SK-N-SH treated with all-trans-retinoic acid at 6 μM for 48 hours (cell line): ENCODE measurements around the gene ZNF624.

ENCODE experiments used
- ATAC-seq: fragments of 200-7000 bp; cut with Tn5 transposase; 3 replicates; pipeline ENCODE4 v1.9.1; 2020; ENCODE audit warnings: mild to moderate bottlenecking, moderate library complexity
- ARNTL ChIP-seq: fragments of 450-650 bp; formaldehyde crosslinking; IDR thresholded peaks from 2 replicates; pipeline ENCODE4 v1.5.0; 2020; ENCODE audit warnings: low read depth, mild to moderate bottlenecking, moderate library complexity, borderline replicate concordance
- BACH2 ChIP-seq: fragments of 250-450 bp; sonication (Bioruptor Pico); IDR thresholded peaks from 2 replicates; pipeline ENCODE4 v1.9.0; 2021; ENCODE audit warnings: mild to moderate bottlenecking, borderline replicate concordance
- CREB5 ChIP-seq: fragments of 250-450 bp; sonication (Bioruptor Pico); IDR thresholded peaks from 2 replicates; pipeline ENCODE4 v1.5.1; 2020; ENCODE audit warnings: low read depth, mild to moderate bottlenecking, moderate library complexity
- CSDC2 ChIP-seq: fragments of 250-450 bp; sonication (Bioruptor Pico); IDR thresholded peaks from 2 replicates; pipeline ENCODE4 v1.5.0; 2020; ENCODE audit warnings: mild to moderate bottlenecking, moderate library complexity
- CSRNP3 ChIP-seq: fragments of 250-450 bp; sonication (Bioruptor Pico); IDR thresholded peaks from 2 replicates; pipeline ENCODE4 v1.5.1; 2021; ENCODE audit warnings: mild to moderate bottlenecking, moderate library complexity
- ISL1 ChIP-seq: fragments of 250-450 bp; sonication (Bioruptor Pico); IDR thresholded peaks from 2 replicates; pipeline ENCODE4 v2.1.2; 2022; ENCODE audit warnings: mild to moderate bottlenecking, moderate library complexity
- OSR1 ChIP-seq: fragments of 250-450 bp; sonication (Bioruptor Pico); IDR thresholded peaks from 2 replicates; pipeline ENCODE4 v1.8.0; 2022; ENCODE audit warnings: moderate library complexity, mild to moderate bottlenecking, inconsistent platforms
- POU6F1 ChIP-seq: fragments of 250-450 bp; sonication (Bioruptor Pico); IDR thresholded peaks from 2 replicates; pipeline ENCODE4 v1.8.0; 2021; ENCODE audit warnings: low read depth, mild to moderate bottlenecking, moderate library complexity, borderline replicate concordance
- RARB ChIP-seq: fragments of 250-450 bp; sonication (Bioruptor Pico); IDR thresholded peaks from 2 replicates; pipeline ENCODE4 v1.8.0; 2021; ENCODE audit warnings: mild to moderate bottlenecking, moderate library complexity
- SNAI2 ChIP-seq: fragments of 250-450 bp; sonication (Bioruptor Pico); IDR thresholded peaks from 2 replicates; pipeline ENCODE4 v1.5.0; 2020; ENCODE audit warnings: mild to moderate bottlenecking, moderate library complexity
- TCF4 ChIP-seq: fragments of 250-450 bp; sonication (Bioruptor Pico); IDR thresholded peaks from 2 replicates; pipeline ENCODE4 v1.8.0; 2021; ENCODE audit warnings: mild to moderate bottlenecking, moderate library complexity, borderline replicate concordance
- TOX ChIP-seq: fragments of 250-450 bp; sonication (Bioruptor Pico); IDR thresholded peaks from 2 replicates; pipeline ENCODE4 v1.8.0; 2021; ENCODE audit warnings: mild to moderate bottlenecking, moderate library complexity, borderline replicate concordance
- TSHZ2 ChIP-seq: fragments of 250-450 bp; sonication (Bioruptor Pico); IDR thresholded peaks from 2 replicates; pipeline ENCODE4 v1.5.0; 2020; ENCODE audit warnings: mild to moderate bottlenecking, moderate library complexity
- ZC3H10 ChIP-seq: fragments of 250-450 bp; sonication (Bioruptor Pico); IDR thresholded peaks from 2 replicates; pipeline ENCODE4 v1.5.1; 2021; ENCODE audit warnings: mild to moderate bottlenecking, moderate library complexity
- ZFP3 ChIP-seq: fragments of 250-450 bp; sonication (Bioruptor Pico); IDR thresholded peaks from 2 replicates; pipeline ENCODE4 v1.5.0; 2020; ENCODE audit warnings: mild to moderate bottlenecking, moderate library complexity
- ZNF565 ChIP-seq: fragments of 450-650 bp; formaldehyde crosslinking; conservative IDR thresholded peaks from 2 replicates; pipeline ENCODE4 v1.5.0; 2020; ENCODE audit warnings: low read depth, mild to moderate bottlenecking, moderate library complexity
- ZNF70 ChIP-seq: fragments of 450-650 bp; formaldehyde crosslinking; IDR thresholded peaks from 2 replicates; pipeline ENCODE4 v1.5.0; 2020; ENCODE audit warnings: mild to moderate bottlenecking, moderate library complexity
- ZNF8 ChIP-seq: fragments of 450-650 bp; formaldehyde crosslinking; IDR thresholded peaks from 2 replicates; pipeline ENCODE4 v1.5.0; 2020; ENCODE audit warnings: mild to moderate bottlenecking, moderate library complexity
- TF ChIP-seq, protein P1 (sequence below): fragments of 250-450 bp; sonication (Bioruptor Pico); IDR thresholded peaks from 2 replicates; pipeline ENCODE4 v1.8.0; 2020; ENCODE audit warnings: mild to moderate bottlenecking, moderate library complexity, borderline replicate concordance

The ZNF624 gene

DNA sequence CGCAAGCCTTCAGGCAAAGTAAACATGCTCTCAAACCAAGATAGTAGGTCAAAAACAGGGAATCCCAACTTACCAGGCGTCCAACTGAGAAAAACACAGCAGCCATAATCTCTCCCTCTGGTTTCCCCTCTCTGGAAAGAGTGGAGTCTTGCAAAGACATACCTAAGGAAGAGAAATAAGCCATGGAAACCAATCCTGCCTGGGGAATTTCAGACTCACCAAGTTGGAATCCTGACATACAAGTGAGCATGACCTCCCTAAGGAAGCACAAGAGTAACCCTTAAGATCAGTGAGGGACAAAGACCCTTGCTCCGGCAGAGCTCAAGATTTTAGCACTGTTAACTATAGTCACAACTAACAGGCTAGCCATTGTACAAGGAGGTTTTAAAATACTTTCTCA, 4.1 kb downstream of the ZNF624 start:
- no peak for ATAC-seq
- TF ChIP-seq RARB = no peak
- no peak for TF ChIP-seq ZNF8
- TF ChIP-seq SNAI2 (CRISPR knock-in tag) = no peak
- TF ChIP-seq CREB5 (CRISPR knock-in tag) = no peak
- TF ChIP-seq CSDC2 (CRISPR knock-in tag) = no peak
- TF ChIP-seq ZFP3 (CRISPR knock-in tag) = no peak
- TF ChIP-seq ZNF70 (CRISPR knock-in tag) = no peak
- no peak for TF ChIP-seq TOX (CRISPR knock-in tag)
- TF ChIP-seq, protein P1, sequence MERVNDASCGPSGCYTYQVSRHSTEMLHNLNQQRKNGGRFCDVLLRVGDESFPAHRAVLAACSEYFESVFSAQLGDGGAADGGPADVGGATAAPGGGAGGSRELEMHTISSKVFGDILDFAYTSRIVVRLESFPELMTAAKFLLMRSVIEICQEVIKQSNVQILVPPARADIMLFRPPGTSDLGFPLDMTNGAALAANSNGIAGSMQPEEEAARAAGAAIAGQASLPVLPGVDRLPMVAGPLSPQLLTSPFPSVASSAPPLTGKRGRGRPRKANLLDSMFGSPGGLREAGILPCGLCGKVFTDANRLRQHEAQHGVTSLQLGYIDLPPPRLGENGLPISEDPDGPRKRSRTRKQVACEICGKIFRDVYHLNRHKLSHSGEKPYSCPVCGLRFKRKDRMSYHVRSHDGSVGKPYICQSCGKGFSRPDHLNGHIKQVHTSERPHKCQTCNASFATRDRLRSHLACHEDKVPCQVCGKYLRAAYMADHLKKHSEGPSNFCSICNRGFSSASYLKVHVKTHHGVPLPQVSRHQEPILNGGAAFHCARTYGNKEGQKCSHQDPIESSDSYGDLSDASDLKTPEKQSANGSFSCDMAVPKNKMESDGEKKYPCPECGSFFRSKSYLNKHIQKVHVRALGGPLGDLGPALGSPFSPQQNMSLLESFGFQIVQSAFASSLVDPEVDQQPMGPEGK (CRISPR knock-in tag) = no peak
- TF ChIP-seq CSRNP3 (CRISPR knock-in tag) = no peak
- TF ChIP-seq BACH2 = no peak
- no peak for TF ChIP-seq ARNTL

- no peak for TF ChIP-seq OSR1 (CRISPR knock-in tag)
- TF ChIP-seq, protein P1 (CRISPR knock-in tag) = no peak
- no peak for TF ChIP-seq CSRNP3 (CRISPR knock-in tag)
- no peak for TF ChIP-seq ARNTL
- no peak for TF ChIP-seq ISL1 (CRISPR knock-in tag)
- no peak for TF ChIP-seq POU6F1 (CRISPR knock-in tag)
- TF ChIP-seq BACH2 = no peak
- no peak for TF ChIP-seq TCF4 (CRISPR knock-in tag)
- TF ChIP-seq CSDC2 (CRISPR knock-in tag) = no peak
- no peak for TF ChIP-seq RARB
These were observed 14.2 kb downstream of the ZNF624 start for GRCh38 chr17:16639438-16639837.

GRCh38 chr17:16623282-16623681, 30.4 kb downstream of the ZNF624 start:
- ATAC-seq = no peak
- TF ChIP-seq TSHZ2 (CRISPR knock-in tag) (no peak), SNAI2 (CRISPR knock-in tag) (no peak), CSDC2 (CRISPR knock-in tag) (no peak), ZC3H10 (CRISPR knock-in tag) (no peak), BACH2 (no peak), TCF4 (CRISPR knock-in tag) (no peak), ZNF565 (CRISPR knock-in tag) (no peak), TOX (CRISPR knock-in tag) (no peak), ZFP3 (CRISPR knock-in tag) (no peak), ZNF8 (no peak), POU6F1 (CRISPR knock-in tag) (no peak)
- TF ChIP-seq, protein P1 (CRISPR knock-in tag) = no peak

More at GRCh38 chr17:16639438-16639837, 14.2 kb downstream of the ZNF624 start:
- no peak for ATAC-seq
